ENCODE results near the gene MEGF10. TPM values are rescaled to one million over a fixed set of nuclear protein-coding genes. Genes with fewer than 3 reads are reported as not detected.
A peak's percentile ranks its signal among the peaks of the same experiment; 100 is the strongest.

Gene MEGF10
- total and polyA plus RNA-seq, 2 of the 8 experiments (the other 6 are each of a cell fraction or from before 2014, with no cell fraction given) = 38.2 to 53.1 TPM

DNA sequence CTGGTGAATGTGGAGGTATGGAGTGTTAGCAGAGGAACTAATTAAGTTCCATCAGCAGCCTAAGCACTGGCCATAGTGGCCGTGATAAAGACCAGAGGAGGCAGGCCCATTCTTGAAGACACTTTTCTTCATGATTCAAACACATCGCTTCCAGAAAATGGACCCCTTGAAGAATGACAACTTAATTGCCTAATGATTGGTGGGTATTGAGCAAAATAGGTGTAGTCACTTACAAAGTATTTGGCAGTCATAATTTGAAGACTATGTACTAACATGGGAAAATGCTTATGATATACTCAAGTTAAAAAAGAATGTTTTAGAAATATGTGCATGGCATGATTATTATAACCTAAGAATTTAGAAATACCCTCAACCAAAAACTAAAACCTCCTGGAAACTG, 44.8 kb downstream of the MEGF10 start:
- 85% methylated on average over 2 of the region's 2 CpGs; no CpG with 5 or more reads in 1 of the 2 experiments for WGBS, 2 experiments (ENCODE audit: extremely low coverage in 1 of 2, insufficient coverage in 1 of 2, insufficient read length in 1 of 2, insufficient replicate concordance in 2 of 2, low coverage in 1 of 2, low lambda C conversion rate in 2 of 2, missing lambda C conversion rate in 1 of 2)
- Histone ChIP-seq H3K4ac (replicated peaks; ENCODE audit: insufficient read length, low read depth, low read length) (no peak overlapping the region), H2BK15ac (ENCODE audit: low read length) (0 out of 2 replicates have a peak overlapping the region, but pooled peaks have one; percentile 32), H4K5ac (ENCODE audit: insufficient read length, low read depth, low read length) (no peak overlapping the region), H2BK12ac (ENCODE audit: low read depth, low read length) (peak overlapping the region; percentile 35; the same call in 1 of the 2 replicates), H3K23ac (ENCODE audit: insufficient read length) (no peak overlapping the region), H3K18ac (ENCODE audit: extremely low read depth, low read length) (peak overlapping the region; percentile 49; the same call in 1 of the 2 replicates), H2AFZ (ENCODE audit: low read length) (no peak overlapping the region), H3K9ac (replicated peaks in 1 of 4; ENCODE audit: extremely low read depth in 1 of 4, low read depth in 3 of 4, low read length in 3 of 4) (no peak overlapping the region), H4K20me1 (replicated peaks in 1 of 2; ENCODE audit: control insufficient read depth in 1 of 2, insufficient read depth in 2 of 2, low read length in 2 of 2) (no peaks in the 10 kb centered on the region), H2BK20ac (ENCODE audit: low read length) (no peak overlapping the region), H4K91ac (replicated peaks; ENCODE audit: insufficient read length, low read length) (peak overlapping the region; percentile 22), H3K23me2 (ENCODE audit: low read depth, low read length) (no peaks in the 10 kb centered on the region), H3K14ac (ENCODE audit: insufficient read length) (no peak overlapping the region), H2AK5ac (ENCODE audit: low read depth, low read length) (peak overlapping the region; percentile 91; the same call in 1 of the 2 replicates), H3K36me3 (ENCODE audit: control insufficient read depth in 2 of 4, insufficient read depth in 4 of 4, low read length in 3 of 4) (peaks cover 0 to 2% (median 0%) of the 10 kb centered on the region in 4 experiments; a peak in 1 of 8 replicates), H4K8ac (ENCODE audit: extremely low read depth, insufficient read depth, low read length) (no peak overlapping the region), H3K4me2 (ENCODE audit: insufficient read depth in 1 of 2, low read depth in 2 of 2, low read length in 2 of 2) (no peak overlapping the region), H3K27me3 (replicated peaks in 1 of 4; ENCODE audit: control insufficient read depth in 3 of 4, extremely low read depth in 1 of 4, insufficient read depth in 3 of 4, low read length in 3 of 4) (no peaks in the 10 kb centered on the region), H3K9me3 (ENCODE audit: insufficient read depth in 2 of 2, low read depth in 1 of 2, low read length in 1 of 2) (no peaks in the 10 kb centered on the region), H2BK5ac (ENCODE audit: low read depth, low read length) (no peak overlapping the region), H3K4me1 (replicated peaks in 1 of 4; ENCODE audit: control insufficient read depth in 3 of 4, insufficient read depth in 4 of 4, low read length in 3 of 4) (peaks cover 0 to 23% (median 16%) of the 10 kb centered on the region in 4 experiments; a peak in 6 of 7 replicates), H3K27ac (ENCODE audit: low read depth, low read length) (no peak overlapping the region), H3K79me1 (ENCODE audit: low read depth, low read length) (no peaks in the 10 kb centered on the region; the same call in 1 of the 2 replicates), H3K79me2 (ENCODE audit: control insufficient read depth in 1 of 2, insufficient read depth in 2 of 2, low read length in 2 of 2) (peaks cover 0 to 4% of the 10 kb centered on the region in 2 experiments; a peak in 1 of 4 replicates), H3K56ac (replicated peaks; ENCODE audit: insufficient read length, low read depth, low read length) (no peak overlapping the region), H3K4me3 (ENCODE audit: extremely low read depth in 1 of 4, insufficient read depth in 2 of 4, low read depth in 3 of 4, low read length in 4 of 4) (no peak overlapping the region), H2BK120ac (replicated peaks; ENCODE audit: low read depth, low read length) (peak overlapping the region; percentile 5)
- POLR2A ChIA-PET (ENCODE audit: partially characterized antibody) = interaction anchor here (1.5 kb wide), 1 partner anchor 12 kb away, joined by 3 read pairs; no protein-coding TSS in a partner anchor
- CTCF ChIA-PET (ENCODE audit: partially characterized antibody) = interaction anchor here (1.2 to 2.0 kb wide), 2 partner anchors 8 to 22 kb away, joined by 3 to 7 read pairs; no protein-coding TSS in a partner anchor
- TF ChIP-seq BCL11A (IDR thresholded peaks at IDR 0.05; ENCODE audit: low read depth in 2 of 2, low read length in 2 of 2) (no peak), SIRT6 (IDR thresholded peaks at IDR 0.05; ENCODE audit: low read length) (no peak), KDM4A (IDR thresholded peaks at IDR 0.05; ENCODE audit: low read depth, low read length, severe bottlenecking) (no peak), POLR2A (IDR thresholded peaks at IDR 0.05; ENCODE audit: control extremely low read depth in 1 of 2, low read depth in 2 of 2, low read length in 2 of 2) (no peak), KDM5A (IDR thresholded peaks at IDR 0.05; ENCODE audit: low read length) (no peak), CEBPB (IDR thresholded peaks at IDR 0.05; ENCODE audit: low read depth, low read length) (no peak), YY1 (IDR thresholded peaks at IDR 0.05; ENCODE audit: low read depth, low read length) (no peak), HDAC2 (IDR thresholded peaks at IDR 0.05; ENCODE audit: borderline replicate concordance in 1 of 2, low read depth in 2 of 2, low read length in 2 of 2) (no peak), BRCA1 (IDR thresholded peaks at IDR 0.05; ENCODE audit: low read depth, low read length) (no peak), TAF7 (optimal IDR thresholded peaks at IDR 0.05; ENCODE audit: borderline replicate concordance, low read depth, low read length) (no peak), BACH1 (IDR thresholded peaks at IDR 0.05; ENCODE audit: low read length) (no peak), SRF (IDR thresholded peaks at IDR 0.05; ENCODE audit: low read depth, low read length) (no peak)
- FAIRE-seq (no peak), DNase-seq (ENCODE audit: low read depth in 1 of 2, low spot score in 2 of 2) (no peak)

Data from H1 (cell line).